Activated gamma-delta T cell treated with anti-CD3 and anti-CD28 coated beads, Interleukin-2, amount 50 U/mL, for 16 hours (primary cell): ENCODE measurements around the gene FILIP1.

Experiments
- DNase-seq: peaks from one replicate; pipeline ENCODE4 v3.0.0-alpha.2; 2020; ENCODE audit warnings: low read depth

The FILIP1 gene

GRCh38 chr6:75493400-75494064 lies at the start of gene FILIP1:
Gene FILIP1, minus strand, starts transcription at chr6:75493800. Its CDS starts 78,828 bp downstream, at chr6:75414972.
- DNase-seq, result no peak

GRCh38 chr6:75543311-75543710 lies 49.7 kb upstream of the FILIP1 start:
- DNase-seq, result no peak

GRCh38 chr6:75539136-75539535 lies 45.5 kb upstream of the FILIP1 start:
- DNase-seq, result no peak

GRCh38 chr6:75532521-75532920 lies 38.9 kb upstream of the FILIP1 start:
- DNase-seq, result no peak

GRCh38 chr6:75531174-75531573 lies 37.6 kb upstream of the FILIP1 start:
- DNase-seq, result no peak

- DNase-seq, result no peak
Measured at GRCh38 chr6:75530696-75531095, 37.1 kb upstream of the FILIP1 start.

- no peak for DNase-seq
Measured at GRCh38 chr6:75528423-75528822, 34.8 kb upstream of the FILIP1 start.

GRCh38 chr6:75526502-75527127 lies 33.0 kb upstream of the FILIP1 start:
- peak; percentile 17 for DNase-seq

GRCh38 chr6:75525682-75526081 lies 32.1 kb upstream of the FILIP1 start:
- DNase-seq, result no peak

- DNase-seq, result no peak
Measured at GRCh38 chr6:75524322-75524972, 30.8 kb upstream of the FILIP1 start.

GRCh38 chr6:75516757-75517156 lies 23.2 kb upstream of the FILIP1 start:
- DNase-seq, result no peak

GRCh38 chr6:75512591-75512990 lies 19.0 kb upstream of the FILIP1 start:
- no peak for DNase-seq

GRCh38 chr6:75505424-75505823 lies 11.8 kb upstream of the FILIP1 start:
- no peak for DNase-seq

GRCh38 chr6:75504465-75505222 lies 11.0 kb upstream of the FILIP1 start:
- DNase-seq, result no peak

GRCh38 chr6:75503291-75503690 lies 9.7 kb upstream of the FILIP1 start:
- no peak for DNase-seq

GRCh38 chr6:75502884-75503283 lies 9.3 kb upstream of the FILIP1 start:
- no peak for DNase-seq

- no peak for DNase-seq
Measured at GRCh38 chr6:75501756-75502155, 8.2 kb upstream of the FILIP1 start.

GRCh38 chr6:75499640-75500039 lies 6.0 kb upstream of the FILIP1 start:
- DNase-seq, result no peak

GRCh38 chr6:75498862-75499261 lies 5.3 kb upstream of the FILIP1 start:
- DNase-seq, result no peak

GRCh38 chr6:75497994-75498393 lies 4.4 kb upstream of the FILIP1 start:
- no peak for DNase-seq

GRCh38 chr6:75495011-75495410 lies 1.4 kb upstream of the FILIP1 start:
- DNase-seq, result no peak

GRCh38 chr6:75494290-75494689 lies 690 bp upstream of the FILIP1 start:
- DNase-seq, result no peak
